GM21360 (cell line): ENCODE results near the gene SLC7A10.
"Not testable (repeated sequence)": the region's sequence is repeated elsewhere in the genome, so short reads cannot be mapped to it uniquely, and the experiment has no call there.

Source experiments
- ATAC-seq: cut with Tn5 transposase; IDR thresholded peaks from one replicate; pipeline ENCODE4 v1.9.1; 2021; ENCODE audit warnings: mild to moderate bottlenecking, moderate library complexity; ENCODE audit not compliant: unreplicated experiment

Gene SLC7A10

GRCh38 chr19:33187183-33187540 is 38.5 kb downstream of the SLC7A10 start:
- ATAC-seq: no peak

DNA sequence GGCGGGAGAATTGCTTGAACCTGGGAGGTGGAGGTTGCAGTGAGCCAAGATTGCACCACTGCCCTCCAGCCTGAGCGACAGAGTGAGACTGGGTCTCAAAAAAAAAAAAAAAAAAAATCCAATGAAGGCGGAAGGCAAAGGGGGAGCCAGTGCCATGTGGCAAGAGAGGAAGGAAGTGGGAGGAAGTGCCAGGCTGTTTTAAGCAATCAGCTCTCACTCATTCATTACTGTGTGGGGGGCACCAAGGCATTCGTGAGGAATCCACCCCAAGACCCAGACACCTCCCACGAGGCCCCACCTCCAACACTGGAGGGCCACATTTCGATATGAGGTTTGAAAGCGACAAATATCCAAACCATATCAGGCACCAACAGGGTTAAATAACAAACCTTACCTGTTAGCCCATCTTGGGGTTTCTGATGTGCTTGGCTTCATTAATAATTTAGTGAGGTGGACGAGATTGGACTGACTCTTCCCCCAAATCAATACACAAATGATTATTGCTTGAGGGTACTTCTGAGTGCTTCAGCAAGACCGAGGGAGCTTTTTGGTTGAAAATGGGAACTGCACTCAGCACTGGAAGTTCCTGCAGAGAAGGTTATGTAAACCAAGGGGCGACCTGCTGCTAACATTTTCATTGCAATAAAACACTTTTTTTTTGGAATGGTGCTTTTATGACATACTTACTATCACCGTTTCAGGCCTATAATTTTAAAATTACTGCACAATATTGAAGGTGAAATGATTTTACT is 39.0 kb downstream of the SLC7A10 start:
- ATAC-seq: no peak

DNA sequence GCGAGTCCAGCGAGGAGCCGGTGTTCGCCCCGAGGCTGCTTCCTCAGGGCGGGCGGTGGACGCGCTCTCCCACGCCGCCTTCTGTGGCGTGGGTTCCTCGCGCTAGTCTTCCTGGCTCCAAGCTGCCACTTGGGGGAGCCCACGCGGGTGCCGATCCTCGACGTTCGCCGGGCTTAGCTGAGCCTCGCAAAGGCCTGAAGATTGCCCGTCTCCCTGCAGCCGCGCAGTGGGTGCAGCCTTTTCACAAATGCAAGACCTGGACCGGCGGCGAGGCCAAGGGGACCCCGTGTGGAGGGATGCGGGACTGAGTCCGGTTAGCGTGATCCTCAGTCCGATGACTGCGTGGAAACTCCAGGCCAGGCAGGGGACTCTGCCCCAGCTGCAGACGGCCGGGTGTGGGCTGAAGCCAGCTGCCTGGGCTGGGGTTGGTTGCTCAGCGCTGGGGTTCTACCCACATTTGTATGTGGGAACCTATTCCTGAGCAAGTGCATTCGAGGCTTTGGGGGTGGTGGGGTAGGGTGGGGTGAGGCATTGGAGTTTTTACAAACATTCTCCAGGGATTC is 48.2 kb downstream of the SLC7A10 start:
- peak; percentile 17 for ATAC-seq

DNA sequence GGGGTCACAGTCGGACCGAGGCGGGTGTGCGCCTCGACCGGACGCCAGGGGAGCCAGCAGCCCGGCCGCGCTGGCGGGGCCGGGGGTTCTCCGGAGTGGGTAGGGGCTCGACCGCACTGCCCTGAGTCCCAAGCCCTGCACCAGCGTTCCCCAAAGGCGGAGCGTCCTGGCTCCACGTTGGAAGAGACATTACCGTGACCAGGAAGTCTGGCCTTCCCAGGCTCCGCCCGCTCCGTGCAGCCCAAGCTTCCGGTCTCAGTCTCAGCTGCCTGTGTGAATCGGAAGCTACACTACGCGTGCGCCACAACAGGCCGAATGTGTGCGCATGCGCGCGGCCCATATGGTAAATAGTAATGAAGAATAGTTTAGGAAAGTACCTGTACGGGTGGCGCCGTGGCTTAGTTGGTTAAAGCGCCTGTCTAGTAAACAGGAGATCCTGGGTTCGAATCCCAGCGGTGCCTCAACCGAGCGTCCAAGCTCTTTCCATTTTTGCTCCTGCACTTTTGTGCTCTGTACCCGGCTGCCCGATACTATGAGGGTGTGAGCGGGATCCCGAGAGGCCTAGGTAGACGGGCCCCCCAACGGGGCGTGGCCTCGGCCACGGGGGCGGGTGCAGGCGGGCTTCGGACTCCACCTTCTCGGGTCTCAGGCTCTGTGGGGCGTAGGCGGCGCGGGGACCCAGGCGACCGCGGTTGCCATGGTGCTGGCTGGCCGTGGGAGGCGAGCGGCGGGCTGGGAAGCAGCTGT is 48.8 kb downstream of the SLC7A10 start:
- peak; percentile 78 for ATAC-seq

DNA sequence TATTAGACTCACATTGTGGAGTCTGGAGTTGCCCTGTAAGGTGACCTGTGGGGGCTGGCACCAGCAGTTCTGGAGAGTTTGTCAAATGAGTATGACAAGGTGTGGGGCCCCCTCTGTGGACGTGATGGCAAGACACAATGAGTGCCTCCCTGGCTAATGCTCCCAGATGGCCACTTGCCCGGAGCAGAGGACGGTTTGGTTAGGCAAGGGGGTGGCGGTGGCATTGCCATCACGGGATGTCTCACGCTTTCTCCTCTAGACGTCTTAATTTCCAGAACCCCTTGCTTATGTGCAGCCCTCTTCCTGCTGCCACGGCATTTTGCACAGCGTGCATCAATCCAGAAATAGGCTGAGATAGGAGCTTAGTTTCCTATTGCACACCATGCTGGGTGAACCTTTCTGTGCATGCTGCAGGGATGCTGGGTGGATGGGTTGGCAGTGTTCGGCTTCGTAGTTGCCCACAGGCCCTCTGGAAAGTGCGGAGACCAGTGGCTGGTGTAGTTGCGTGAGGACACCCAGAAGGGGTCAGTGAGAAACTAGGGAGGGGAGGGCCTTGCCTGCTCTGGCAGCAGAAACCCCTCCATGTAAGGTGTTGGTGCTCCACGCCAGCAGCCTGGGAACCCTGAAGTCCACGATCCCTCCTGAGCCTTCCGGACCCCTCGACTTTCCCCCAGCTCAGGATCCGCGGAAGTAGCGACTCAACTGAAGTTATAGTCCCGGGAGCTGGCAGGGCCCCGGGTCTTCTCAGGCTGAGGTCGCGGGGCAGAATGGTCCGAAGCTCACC is 49.6 kb downstream of the SLC7A10 start:
- peak; percentile 4 for ATAC-seq

DNA sequence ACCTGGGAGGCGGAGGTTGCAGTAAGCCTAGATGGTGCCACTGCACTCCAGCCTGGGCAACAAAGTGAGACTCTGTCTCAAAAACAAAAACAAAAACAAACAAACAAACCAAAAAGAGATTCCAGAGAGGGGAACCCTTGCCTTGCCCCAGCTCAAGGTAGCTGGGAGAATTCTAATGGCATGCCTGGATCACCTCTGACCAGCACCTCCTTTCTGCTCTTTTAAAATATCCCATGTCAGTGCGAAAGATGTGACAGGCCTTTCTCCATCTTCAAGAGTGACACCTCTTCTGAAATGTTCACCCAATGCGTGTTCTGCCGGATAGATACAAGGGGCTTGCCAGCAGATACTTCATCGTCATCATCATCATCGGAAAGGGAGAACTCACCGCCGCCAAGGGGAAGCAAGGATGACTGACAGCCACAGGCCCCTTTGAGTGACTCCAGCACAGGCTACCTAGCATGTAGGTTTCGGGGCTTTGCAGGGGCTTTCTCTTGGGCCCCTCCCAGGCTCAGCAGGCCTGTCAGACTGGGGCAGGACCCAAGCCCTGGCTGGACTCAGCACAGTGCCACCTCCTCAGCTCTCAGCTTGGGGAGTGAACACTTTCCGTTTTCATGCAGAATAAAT is 50.4 kb downstream of the SLC7A10 start:
- no peak for ATAC-seq

- ATAC-seq: no peak
These were observed 51.5 kb downstream of the SLC7A10 start for GRCh38 chr19:33174186-33174585.

GRCh38 chr19:33171916-33172359 is 53.7 kb downstream of the SLC7A10 start:
- no peak for ATAC-seq

DNA sequence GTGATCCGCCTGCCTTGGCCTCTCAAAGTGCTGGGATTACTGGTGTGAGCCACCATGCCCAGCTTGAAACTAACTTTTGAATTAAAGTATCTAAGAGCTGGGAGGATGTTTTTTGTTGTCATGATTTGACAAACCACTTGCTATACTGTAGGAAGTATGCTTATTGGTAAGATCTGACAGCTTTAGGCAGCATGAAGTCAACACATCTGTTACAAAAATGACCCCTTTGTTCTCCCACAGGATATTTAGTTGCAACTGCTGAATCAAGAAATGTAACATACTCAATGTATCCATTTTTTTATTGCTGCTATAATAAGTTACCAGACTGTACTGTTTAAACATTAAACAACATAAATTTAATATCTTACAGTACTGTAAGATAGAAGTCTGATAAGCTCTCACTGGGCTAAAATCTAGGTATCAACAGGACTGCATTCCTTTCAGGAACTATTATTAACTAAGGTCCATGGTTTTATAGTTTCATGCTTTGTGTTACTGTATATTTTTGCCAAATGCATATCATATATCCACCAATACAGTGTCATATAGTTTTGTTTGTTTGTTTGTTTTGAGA is 54.3 kb downstream of the SLC7A10 start:
- no peak for ATAC-seq

GRCh38 chr19:33168528-33168927 is 57.1 kb downstream of the SLC7A10 start:
- ATAC-seq: no peak

- no peak for ATAC-seq
These were observed 58.2 kb downstream of the SLC7A10 start for GRCh38 chr19:33167438-33167837.

DNA sequence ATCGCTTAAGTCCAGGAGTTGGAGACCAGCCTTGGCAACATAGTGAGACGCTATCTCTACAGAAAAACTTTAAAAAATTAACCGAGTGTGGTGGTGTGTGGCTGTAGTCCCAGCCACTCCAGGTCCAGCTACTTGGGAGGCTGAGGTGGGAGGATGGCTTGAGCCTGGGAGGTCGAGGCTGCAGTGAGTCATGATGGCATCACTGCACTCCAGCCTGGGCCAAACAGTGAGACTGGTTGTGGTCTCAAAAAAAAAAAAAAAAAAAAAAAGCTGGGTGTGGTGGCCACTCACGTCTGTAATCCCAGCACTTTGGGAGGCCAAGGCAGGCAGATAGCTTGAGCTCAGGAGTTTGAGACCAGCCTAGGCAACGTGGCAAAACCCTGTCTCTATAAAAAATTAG is 59.6 kb downstream of the SLC7A10 start:
- ATAC-seq: not testable (repeated sequence)

DNA sequence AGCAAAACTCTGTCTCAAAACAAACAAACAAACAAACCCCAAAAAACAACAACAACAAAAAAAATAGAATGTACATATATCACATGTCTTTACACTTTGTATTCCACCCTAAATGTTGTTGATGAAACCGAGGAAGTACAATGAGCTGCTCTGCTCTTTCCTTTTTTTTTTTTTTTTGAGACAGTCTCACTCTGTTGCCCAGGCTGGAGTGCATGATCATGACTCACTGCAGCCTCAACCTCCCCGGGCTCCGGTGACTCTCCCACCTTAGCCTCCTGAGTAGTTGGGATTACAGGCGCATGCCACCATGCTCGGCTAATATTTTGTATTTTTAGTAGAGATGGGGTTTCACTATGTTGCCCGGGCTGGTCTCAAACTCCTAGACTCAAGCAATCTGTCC is 62.2 kb downstream of the SLC7A10 start:
- no peak for ATAC-seq

DNA sequence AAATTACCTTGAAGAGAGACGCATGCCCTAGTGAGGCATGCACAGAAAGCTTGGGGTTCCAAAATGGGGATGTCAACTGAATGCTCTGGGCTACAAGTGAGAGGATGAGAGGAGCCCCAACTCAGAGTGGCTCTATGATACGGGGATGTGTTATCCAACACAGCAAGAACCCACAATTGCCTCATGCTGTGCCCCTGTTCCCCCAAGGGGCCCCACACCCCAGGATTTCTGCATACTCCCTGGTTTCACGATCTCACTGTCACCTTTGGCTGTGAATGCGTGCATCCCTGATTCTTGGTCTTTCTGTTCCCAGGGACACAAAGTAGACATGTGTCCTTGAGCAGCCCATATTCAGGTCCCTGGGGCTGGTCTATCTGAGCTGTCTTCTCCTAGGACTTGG is 64.4 kb downstream of the SLC7A10 start:
- no peak for ATAC-seq

- no peak for ATAC-seq
These were observed 65.8 kb downstream of the SLC7A10 start for GRCh38 chr19:33159893-33160292.

DNA sequence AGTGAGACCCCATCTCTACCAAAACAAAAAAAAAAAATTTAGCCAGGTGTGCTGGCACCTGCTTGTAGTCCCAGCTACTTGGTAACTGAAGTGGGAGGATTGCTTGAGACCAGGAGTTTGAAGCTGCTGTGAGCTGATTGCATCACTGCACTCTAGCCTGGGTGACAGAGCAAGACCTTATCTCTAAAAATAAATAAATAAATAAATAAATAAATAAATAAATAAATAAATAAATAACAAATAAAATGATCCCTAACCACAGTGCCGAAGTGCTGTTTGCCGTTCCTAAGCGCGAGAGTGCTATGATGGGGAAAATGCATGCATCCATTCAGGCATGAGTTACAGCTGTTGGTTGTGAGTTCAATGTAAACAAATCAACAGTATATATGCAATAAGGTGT is 66.5 kb downstream of the SLC7A10 start:
- no peak for ATAC-seq
